GM19467 (cell line): Measurements from ENCODE around the gene RHCG.
"Not testable (repeated sequence)": the region's sequence is repeated elsewhere in the genome, so short reads cannot be mapped to it uniquely, and the experiment has no call there.

Experiments
- ATAC-seq: cut with Tn5 transposase; IDR thresholded peaks from one replicate; pipeline ENCODE4 v1.9.1; 2021; ENCODE audit warnings: mild to moderate bottlenecking, moderate library complexity; ENCODE audit not compliant: unreplicated experiment

RHCG gene

GRCh38 chr15:89479173-89479572 is 17.2 kb downstream of the RHCG start:
- ATAC-seq = no peak

DNA sequence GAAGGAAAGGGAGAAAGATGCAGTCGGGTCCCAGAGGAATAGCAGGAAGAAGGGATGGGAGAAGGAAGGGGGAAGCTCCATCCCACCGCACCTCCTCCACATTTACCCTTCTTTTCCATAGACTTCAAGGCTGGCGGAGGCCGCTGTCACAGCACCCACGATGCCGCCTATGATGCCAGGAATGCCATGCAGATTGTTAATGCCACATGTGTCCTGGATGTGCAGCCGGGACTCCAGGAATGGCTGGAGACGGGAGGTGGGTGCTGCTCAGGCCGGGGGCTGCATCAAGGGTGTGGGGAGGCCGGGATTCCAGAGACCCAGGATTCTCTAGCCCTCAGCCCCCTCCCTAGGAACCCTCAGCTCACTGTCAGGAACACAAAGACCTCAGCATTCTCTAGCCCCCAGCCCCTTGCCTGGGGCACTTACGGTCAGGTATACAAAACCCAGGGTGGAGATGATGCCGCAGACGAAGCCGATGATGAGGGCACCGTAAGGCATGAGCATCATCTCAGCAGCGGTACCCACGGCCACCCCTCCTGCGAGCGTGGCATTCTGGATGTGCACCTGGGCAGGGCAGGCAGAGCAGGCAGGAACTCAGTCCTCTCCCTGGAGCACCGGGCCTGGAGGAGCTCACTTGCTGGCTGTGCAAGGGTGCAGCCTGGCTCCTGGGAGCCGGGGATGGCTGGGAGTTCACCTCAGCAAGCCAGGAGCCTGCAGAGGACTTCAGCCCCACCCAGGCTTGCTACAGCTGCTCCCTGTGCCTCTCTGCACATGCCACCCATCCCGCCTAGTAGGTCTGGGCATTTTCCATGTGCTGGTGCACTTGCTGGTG is 18.8 kb downstream of the RHCG start:
- no peak for ATAC-seq

- ATAC-seq = no peak
These were observed 20.7 kb downstream of the RHCG start for GRCh38 chr15:89475661-89476060.

- no peak for ATAC-seq
These were observed 23.6 kb downstream of the RHCG start for GRCh38 chr15:89472785-89473256.

GRCh38 chr15:89469426-89470096 is 26.8 kb downstream of the RHCG start:
- ATAC-seq = no peak

DNA sequence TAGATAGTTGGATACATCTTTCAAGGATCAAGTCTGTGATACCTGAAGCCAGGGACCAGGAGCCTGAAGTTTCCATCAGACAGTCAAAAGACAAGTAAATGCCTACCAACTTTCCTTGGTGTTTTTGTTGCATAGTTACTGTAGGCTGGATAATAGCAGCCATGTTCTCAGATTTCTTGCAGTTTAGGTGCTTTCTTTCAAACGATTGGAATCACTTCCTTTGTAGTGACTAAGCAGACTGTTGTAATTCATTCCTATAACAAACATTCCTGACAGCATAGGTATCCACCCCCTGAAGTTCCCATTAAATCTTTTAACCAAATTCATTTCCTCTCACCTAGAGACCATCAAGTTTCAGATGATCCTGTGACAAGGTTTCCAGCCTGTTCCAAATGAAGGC is 27.6 kb downstream of the RHCG start:
- not testable (repeated sequence) for ATAC-seq

DNA sequence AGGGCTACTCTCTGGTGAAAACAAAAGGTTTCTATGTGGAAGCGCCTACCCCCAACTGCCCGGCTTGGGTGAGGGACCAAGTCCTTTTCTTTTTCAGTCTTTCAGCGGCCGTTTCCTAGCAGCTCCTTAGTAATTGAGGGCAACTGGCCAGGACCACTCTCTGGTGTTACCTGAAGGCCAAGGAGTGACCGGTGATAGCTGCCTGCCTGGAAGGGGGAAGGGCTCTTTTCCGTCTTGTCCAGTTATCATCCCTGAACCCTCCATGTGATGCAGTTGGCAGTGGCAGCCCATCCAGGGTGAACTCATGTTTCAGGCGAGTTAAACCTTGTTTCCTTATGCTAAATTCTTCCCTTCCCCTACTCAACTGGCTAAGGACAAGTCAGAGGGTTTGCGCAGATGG is 33.3 kb downstream of the RHCG start:
- ATAC-seq = no peak

DNA sequence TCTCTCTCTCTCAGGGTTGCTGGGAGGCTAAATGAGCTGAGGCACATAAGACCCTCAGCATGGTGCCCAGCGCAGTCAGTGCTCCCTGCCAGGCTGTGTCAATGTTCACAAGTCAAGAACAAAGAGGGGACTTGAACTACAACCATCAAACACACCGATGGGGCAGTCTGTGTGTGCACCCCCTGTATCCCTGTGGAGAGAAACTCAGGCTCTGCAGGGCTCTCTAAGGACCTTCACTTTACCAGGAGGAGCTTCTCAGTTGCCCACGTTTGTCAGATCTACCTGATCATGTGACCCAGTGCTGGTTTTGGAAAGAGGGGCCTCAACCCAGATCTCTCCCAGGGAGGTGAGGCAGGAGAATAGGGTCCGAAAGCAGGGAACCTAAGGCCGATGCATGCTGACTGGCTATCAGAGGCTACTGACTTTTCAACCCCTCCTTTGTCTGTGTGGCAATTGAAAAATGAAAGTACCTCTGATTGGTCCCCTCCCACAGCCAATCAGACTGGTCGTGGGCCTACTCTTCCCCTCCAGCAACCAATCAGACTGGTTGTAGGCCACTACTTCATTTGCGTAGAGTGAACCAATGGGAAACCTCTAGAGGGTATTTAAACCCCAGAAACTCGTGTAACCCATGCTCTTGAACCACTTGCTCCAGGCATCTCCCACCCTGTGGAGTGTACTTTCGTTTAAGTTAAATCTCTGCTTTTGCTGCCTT is 34.0 kb downstream of the RHCG start:
- no peak for ATAC-seq

DNA sequence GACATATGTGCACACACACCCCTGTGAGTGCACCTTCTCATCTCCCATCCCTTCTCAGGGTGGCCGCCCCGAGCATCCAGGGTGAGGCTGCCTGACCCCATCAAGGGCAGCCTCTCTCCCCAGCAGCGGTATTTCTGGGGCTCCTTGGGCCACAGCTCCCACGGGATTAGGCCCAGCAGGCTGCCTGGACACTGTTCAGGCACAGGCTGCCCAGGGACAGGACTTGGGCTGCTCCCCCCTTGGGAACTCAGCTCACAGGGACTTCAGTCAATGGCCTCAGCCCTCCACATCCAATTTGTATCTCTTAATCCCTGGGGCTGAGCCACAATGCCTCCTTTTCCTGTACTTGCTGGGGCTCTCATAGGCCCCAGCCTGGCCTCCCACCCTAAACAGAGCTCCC is 35.0 kb downstream of the RHCG start:
- ATAC-seq = no peak

GRCh38 chr15:89460048-89460447 is 36.3 kb downstream of the RHCG start:
- ATAC-seq = no peak

GRCh38 chr15:89459271-89460038 is 36.9 kb downstream of the RHCG start:
- no peak for ATAC-seq

DNA sequence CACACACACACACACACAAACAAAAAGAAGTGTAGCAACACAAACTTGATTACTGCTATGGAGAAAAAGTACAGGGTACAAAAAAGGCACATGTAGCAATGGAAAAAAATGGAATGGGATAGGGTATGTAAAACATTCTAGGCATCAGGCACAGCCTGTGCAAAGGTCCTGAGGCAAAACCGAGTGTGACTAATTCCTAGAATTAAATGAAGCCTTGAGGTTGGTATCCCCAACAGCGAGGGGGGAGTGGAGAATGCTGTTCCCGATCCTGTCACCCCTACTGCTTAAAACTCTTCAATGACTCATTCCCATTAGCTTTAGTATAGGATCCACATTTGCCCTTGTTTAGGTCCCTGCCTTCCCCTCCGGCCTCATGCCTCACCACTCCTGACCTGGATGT is 37.9 kb downstream of the RHCG start:
- no peak for ATAC-seq

DNA sequence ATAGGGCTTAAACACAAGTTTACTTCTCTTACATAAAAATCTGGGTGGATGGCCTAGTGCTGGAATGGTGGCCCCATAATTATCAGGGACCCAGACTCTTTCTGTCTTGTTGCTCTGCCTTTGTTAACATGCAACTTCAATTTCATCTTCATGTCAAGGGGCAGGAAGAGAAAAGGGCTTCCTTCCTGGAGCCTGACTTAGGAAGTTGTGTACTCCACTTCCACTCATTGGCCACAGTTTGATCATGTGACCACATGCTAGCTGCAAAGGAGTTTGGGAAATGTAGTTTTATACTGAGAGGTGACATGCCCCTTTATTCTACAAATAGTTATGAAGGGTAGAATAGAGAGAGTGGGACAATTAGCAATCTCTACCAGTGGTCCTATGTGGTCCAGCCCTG is 39.3 kb downstream of the RHCG start:
- ATAC-seq = no peak

DNA sequence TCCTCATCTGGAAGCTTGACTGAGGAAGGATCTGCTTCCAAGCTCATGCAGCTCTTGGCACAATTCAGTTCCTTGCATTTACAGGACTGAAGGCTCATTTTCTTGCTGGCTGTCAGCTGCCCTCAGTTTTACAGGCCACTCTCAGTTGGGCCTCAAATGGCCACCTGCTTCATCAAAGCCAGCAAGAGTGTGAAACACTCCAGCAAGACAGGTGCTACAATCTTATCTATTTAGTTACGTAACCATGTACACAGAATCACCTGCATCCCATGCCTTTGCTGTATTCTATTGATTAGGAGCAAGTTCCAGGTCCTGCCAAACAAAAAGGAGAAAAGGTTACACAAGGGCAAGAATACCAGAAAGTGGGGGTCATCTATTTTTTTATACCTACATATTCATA is 40.8 kb downstream of the RHCG start:
- no peak for ATAC-seq

- ATAC-seq = no peak
These were observed 44.0 kb downstream of the RHCG start for GRCh38 chr15:89452330-89452836.

DNA sequence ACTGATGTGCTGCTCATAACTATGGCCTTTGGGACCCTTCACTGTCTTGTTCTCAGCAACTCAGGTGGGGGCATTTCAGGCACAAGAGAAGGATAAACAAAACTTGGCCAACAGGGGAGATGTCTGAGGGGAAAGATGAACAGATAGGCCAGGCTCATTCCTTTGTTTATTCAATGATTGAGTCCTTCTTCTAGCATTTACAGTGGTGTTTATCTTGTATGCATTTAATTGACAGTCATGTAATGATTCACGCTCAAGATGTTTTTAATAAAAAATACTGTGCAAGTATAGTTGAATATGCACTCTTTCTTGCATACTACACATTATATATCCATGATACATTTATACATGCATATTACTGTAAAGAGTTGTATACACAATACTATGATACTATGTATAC is 44.5 kb downstream of the RHCG start:
- ATAC-seq = no peak

DNA sequence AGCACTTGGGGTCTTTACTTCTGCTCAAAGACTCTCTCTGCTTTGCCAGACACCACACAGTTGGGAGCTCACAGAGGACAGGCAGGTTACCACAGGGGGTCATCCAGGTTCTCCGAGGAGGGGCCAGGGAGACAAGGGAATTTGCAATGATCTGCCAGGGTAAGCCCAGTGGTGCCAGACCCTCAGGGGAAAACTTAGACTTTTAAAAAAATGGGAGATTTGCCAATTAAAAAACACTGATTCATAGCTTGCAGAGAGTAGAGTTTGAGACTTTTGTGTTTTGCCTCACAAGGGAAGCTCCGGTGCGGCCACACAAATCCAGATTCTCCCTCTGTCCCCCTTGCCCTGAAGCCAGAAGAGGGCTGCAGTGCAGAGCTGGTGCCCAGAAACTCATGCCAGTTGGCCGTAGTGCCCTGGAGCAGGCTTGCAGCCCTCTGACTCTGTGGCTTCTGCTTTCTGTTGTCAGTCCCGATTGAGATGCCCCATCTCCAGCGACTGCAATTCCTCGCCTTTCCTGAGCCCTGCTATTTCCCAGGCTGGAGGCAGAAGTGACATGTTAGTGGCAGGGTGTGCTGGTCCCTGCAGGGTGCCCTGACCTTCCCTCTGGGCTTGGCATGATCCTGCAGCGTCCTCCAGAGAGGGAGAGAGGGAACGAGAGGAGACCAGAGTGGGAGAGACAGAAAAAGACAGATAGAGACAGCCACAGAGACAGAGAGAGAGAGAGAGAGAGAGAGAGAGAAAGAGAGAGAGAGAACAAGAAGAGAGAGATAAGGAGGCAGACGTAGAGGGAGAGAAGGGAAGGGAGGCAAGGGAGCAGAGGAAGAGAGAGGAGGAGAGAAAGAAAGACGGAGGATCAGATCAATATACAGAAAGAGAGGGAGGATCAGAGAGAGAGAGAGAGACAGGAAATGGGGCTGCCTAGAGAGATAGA is 46.0 kb downstream of the RHCG start:
- ATAC-seq = no peak

GRCh38 chr15:89448825-89449224 is 47.6 kb downstream of the RHCG start:
- ATAC-seq = no peak

DNA sequence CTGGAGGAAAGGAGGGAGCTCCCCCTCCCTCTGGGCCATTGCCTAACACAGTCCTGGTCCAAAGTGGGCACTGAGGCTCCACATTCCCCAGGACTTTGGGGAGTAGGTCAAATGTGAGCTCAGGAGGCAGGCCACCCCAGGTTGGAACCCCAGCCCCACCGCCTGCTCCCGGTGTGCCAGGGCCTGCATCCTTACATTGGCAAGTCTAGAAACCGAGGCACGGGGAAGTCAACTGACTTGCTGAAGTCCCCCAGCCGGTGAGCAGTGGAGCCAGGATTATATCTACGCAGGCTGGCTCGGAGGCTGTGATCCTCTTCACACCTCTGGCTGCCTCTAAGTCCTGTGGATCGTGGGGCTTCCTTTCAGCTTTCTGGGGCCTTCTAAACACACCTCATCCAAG is 48.7 kb downstream of the RHCG start:
- no peak for ATAC-seq
